ENCODE measurements around the gene SLC35F1.

GRCh38 chr6:118324116-118324515 is 417.1 kb downstream of the SLC35F1 start:
- TF ChIP-seq CTCF (IDR thresholded peaks at IDR 0.05) (no peak), POLR2A (IDR thresholded peaks at IDR 0.05) (no peak)
